ENCODE results near the gene SPAG8.

GRCh38 chr9:35812025-35812602, at the start of gene SPAG8:
- TF ChIP-seq CTCF (conservative IDR thresholded peaks at IDR 0.05; ENCODE audit: low read depth, low read length) (no peak), EZH2 (IDR thresholded peaks at IDR 0.05; ENCODE audit: low read length, unreplicated experiment) (no peak), EZH2phosphoT487 (IDR thresholded peaks at IDR 0.05; ENCODE audit: borderline replicate concordance, low read length) (no peak)

Data from PC-3 (cell line).